Skeletal muscle tissue (tissue), 4 donors: Measurements from ENCODE around the gene HBEGF. TPM values are rescaled to one million over a fixed set of nuclear protein-coding genes. Genes with fewer than 3 reads are reported as not detected.

Source experiments
- H3K27ac ChIP-seq: one replicate; pipeline ENCODE4 v1.7.0; 2013; ENCODE audit warnings: mild to moderate bottlenecking, low read depth, low read length, inconsistent platforms
- H3K27me3 ChIP-seq, 3 donors: one replicate each; pipeline ENCODE4 v1.7.0; 2013; ENCODE audit warnings: low read length in 3 of 3; ENCODE audit not compliant: control insufficient read depth in 3 of 3, insufficient read depth in 3 of 3
- H3K36me3 ChIP-seq, 3 donors: one replicate each; pipeline ENCODE4 v1.7.0; 2013; ENCODE audit warnings: low read length in 3 of 3; ENCODE audit not compliant: control insufficient read depth in 3 of 3, insufficient read depth in 3 of 3
- H3K4me1 ChIP-seq, 3 donors: one replicate each; pipeline ENCODE4 v1.7.0; 2013; ENCODE audit warnings: low read length in 3 of 3, mild to moderate bottlenecking in 3 of 3; ENCODE audit not compliant: control insufficient read depth in 3 of 3, insufficient read depth in 3 of 3
- H3K4me3 ChIP-seq, 3 donors: one replicate each; pipeline ENCODE4 v1.7.0; 2013; ENCODE audit warnings: low read length in 3 of 3
- H3K9ac ChIP-seq, 3 donors: one replicate each; pipeline ENCODE4 v1.7.0; 2013; ENCODE audit warnings: low read length in 3 of 3, mild to moderate bottlenecking in 3 of 3, moderate library complexity in 2 of 3, low read depth in 1 of 3
- H3K9me3 ChIP-seq, 3 donors: one replicate each; pipeline ENCODE4 v1.7.0; 2013; ENCODE audit warnings: low read length in 3 of 3; ENCODE audit not compliant: control insufficient read depth in 3 of 3
- total RNA-seq: library from RNA; depleted of rRNA; stranded (reverse); fragments of >200 nt; gene quantifications from one replicate; pipeline ENCODE4 v1.2.3, GENCODE V29; 2014
- donor health status: Osteomylitis.

Gene HBEGF
- total RNA-seq, 1 donor from 2014 or later, result 11.0 TPM

- Histone ChIP-seq H3K9ac (no peak overlapping the region), H3K27me3 (no peaks in the 10 kb centered on the region), H3K9me3 (no peaks in the 10 kb centered on the region), H3K4me3 (no peak overlapping the region), H3K27ac (no peak overlapping the region), H3K4me1 (peaks cover 32 to 34% (median 34%) of the 10 kb centered on the region in 3 donors), H3K36me3 (no peaks in the 10 kb centered on the region)
Measured at GRCh38 chr5:140324617-140325241, 21.7 kb downstream of the HBEGF start.

GRCh38 chr5:140324041-140324600, 22.3 kb downstream of the HBEGF start:
- no peak overlapping the region for H3K27ac ChIP-seq

GRCh38 chr5:140322751-140323731, 23.4 kb downstream of the HBEGF start:
- Histone ChIP-seq H3K4me1 (peaks cover 32 to 34% (median 32%) of the 10 kb centered on the region in 3 donors), H3K9me3 (no peaks in the 10 kb centered on the region), H3K27me3 (no peaks in the 10 kb centered on the region), H3K9ac (peak overlapping the region in 2 of 3 donors; percentile 20 to 64), H3K36me3 (no peaks in the 10 kb centered on the region), H3K4me3 (peak overlapping the region in 1 of 3 donors; percentile 6), H3K27ac (peak overlapping the region; percentile 2)

More at GRCh38 chr5:140324041-140324600, 22.3 kb downstream of the HBEGF start:
- Histone ChIP-seq H3K9me3 (no peaks in the 10 kb centered on the region), H3K9ac (no peak overlapping the region), H3K4me3 (no peak overlapping the region), H3K4me1 (peaks cover 32 to 34% (median 34%) of the 10 kb centered on the region in 3 donors), H3K27me3 (no peaks in the 10 kb centered on the region), H3K36me3 (no peaks in the 10 kb centered on the region)

GRCh38 chr5:140321796-140322195, 24.6 kb downstream of the HBEGF start:
- H3K9ac ChIP-seq, result peak overlapping the region in 1 of 3 donors; percentile 40
- no peaks in the 10 kb centered on the region for H3K36me3 ChIP-seq
- peak overlapping the region; percentile 17 for H3K27ac ChIP-seq
- H3K27me3 ChIP-seq, result no peaks in the 10 kb centered on the region
- H3K9me3 ChIP-seq, result no peaks in the 10 kb centered on the region
- peaks cover 28 to 34% (median 29%) of the 10 kb centered on the region in 3 donors for H3K4me1 ChIP-seq
- no peak overlapping the region for H3K4me3 ChIP-seq

GRCh38 chr5:140319833-140320232, 26.6 kb downstream of the HBEGF start:
- Histone ChIP-seq H3K27ac (no peak overlapping the region), H3K27me3 (no peaks in the 10 kb centered on the region), H3K9me3 (no peaks in the 10 kb centered on the region), H3K4me1 (peaks cover 28 to 34% (median 29%) of the 10 kb centered on the region in 3 donors), H3K4me3 (no peak overlapping the region), H3K9ac (no peak overlapping the region), H3K36me3 (no peaks in the 10 kb centered on the region)

- H3K27ac ChIP-seq, result no peak overlapping the region
- H3K9me3 ChIP-seq, result no peaks in the 10 kb centered on the region
- H3K36me3 ChIP-seq, result no peaks in the 10 kb centered on the region
- no peak overlapping the region for H3K9ac ChIP-seq
- H3K4me3 ChIP-seq, result no peak overlapping the region
- peaks cover 24 to 29% (median 26%) of the 10 kb centered on the region in 3 donors for H3K4me1 ChIP-seq
- H3K27me3 ChIP-seq, result no peaks in the 10 kb centered on the region
Measured at GRCh38 chr5:140318792-140319191, 27.6 kb downstream of the HBEGF start.

- H3K36me3 ChIP-seq, result no peaks in the 10 kb centered on the region
- H3K4me3 ChIP-seq, result no peak overlapping the region
- H3K27me3 ChIP-seq, result no peaks in the 10 kb centered on the region
- no peak overlapping the region for H3K9ac ChIP-seq
- no peaks in the 10 kb centered on the region for H3K9me3 ChIP-seq
- H3K4me1 ChIP-seq, result peaks cover 18 to 28% (median 19%) of the 10 kb centered on the region in 3 donors
- no peak overlapping the region for H3K27ac ChIP-seq
Measured at GRCh38 chr5:140317859-140318258, 28.5 kb downstream of the HBEGF start.

- Histone ChIP-seq H3K9ac (no peak overlapping the region), H3K36me3 (no peaks in the 10 kb centered on the region), H3K4me1 (peaks cover 13 to 33% (median 19%) of the 10 kb centered on the region in 3 donors), H3K27ac (peak overlapping the region; percentile 59), H3K4me3 (no peak overlapping the region), H3K9me3 (no peaks in the 10 kb centered on the region), H3K27me3 (no peaks in the 10 kb centered on the region)
Measured at GRCh38 chr5:140312791-140313189, 33.6 kb downstream of the HBEGF start.

GRCh38 chr5:140312067-140312790, 34.2 kb downstream of the HBEGF start:
- H3K27me3 ChIP-seq, result no peaks in the 10 kb centered on the region
- no peak overlapping the region for H3K4me3 ChIP-seq
- no peaks in the 10 kb centered on the region for H3K36me3 ChIP-seq
- peak overlapping the region in 2 of 3 donors; percentile 28 to 35 for H3K9ac ChIP-seq
- peaks cover 13 to 33% (median 19%) of the 10 kb centered on the region in 3 donors for H3K4me1 ChIP-seq
- H3K9me3 ChIP-seq, result no peaks in the 10 kb centered on the region
- peak overlapping the region; percentile 59 for H3K27ac ChIP-seq
